NCI-H1694 (cell line): Measurements from ENCODE around the gene RNF215.

Experiments
- DNase-seq: peaks from one replicate; lab custom pipeline; 2025; lab: John Stamatoyannopoulos, UW

RNF215 gene

DNA sequence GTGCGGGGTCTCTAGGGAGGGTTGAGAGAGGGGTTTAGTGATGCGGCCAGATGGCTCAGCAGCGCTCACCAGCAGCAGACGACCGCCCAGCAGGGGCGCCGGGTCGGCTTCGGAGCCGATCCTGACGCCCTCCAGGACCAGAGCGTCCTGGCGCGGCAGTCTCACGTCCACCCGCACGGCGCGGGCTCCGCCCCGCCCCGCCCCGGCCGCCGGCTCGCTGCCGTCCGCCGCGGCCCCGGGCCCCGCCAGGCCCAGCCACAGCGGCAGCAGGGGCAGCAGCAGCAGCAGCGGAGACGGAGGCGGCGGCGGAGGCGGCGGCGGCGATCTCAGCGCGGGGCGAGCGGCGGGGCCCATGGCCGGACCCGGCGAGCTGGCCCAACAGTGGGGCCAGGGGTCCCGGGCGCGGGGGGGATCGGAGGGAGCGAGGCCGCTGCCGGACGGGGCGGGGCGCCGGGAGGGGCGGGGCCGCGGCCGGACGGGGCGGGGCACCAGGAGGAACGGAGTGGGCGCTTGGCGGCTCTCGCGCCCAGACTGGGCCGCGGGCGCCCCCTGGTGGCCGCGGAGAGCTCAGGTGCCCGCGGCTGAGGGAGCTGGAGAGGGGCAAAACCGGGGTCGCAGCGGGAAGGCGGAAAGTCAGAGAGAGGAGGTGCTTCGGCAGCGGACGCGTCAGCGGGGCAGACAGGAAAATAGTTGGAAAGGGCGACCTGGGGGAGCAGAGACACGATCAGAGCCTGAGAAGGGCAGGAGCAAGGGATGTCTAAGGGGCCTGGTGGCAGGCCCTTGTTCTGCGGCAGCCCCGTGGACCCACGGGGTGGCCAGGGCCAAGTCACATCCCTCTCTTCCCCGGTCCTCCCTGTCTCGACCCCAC lies at the start of gene RNF215:
Gene RNF215 (minus strand): TSS at position 452 of the 868 bp plus-strand sequence. CDS start 98 bp downstream, at position 354.
- DNase-seq, result peak; percentile 15

DNA sequence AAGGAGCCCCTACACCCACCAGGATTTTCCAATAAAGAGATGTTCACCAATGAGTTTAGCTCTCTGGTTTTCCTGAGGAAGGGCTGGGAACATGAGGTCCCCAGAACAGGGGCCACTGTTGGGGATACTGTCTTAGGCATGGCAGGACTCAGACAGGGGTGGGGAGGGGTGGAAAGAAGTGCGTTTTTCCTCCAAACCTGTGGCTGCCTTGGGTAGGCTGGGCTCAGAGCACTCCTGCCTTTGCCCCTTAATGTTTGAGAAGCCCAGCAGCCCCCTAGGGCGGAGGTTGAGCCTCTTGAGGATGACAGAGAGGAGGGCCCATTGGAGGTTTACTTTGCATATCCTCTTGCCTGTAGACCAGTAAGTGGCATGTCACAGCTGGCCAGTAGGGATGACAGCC lies 49.0 kb upstream of the RNF215 start:
- no peak for DNase-seq

DNA sequence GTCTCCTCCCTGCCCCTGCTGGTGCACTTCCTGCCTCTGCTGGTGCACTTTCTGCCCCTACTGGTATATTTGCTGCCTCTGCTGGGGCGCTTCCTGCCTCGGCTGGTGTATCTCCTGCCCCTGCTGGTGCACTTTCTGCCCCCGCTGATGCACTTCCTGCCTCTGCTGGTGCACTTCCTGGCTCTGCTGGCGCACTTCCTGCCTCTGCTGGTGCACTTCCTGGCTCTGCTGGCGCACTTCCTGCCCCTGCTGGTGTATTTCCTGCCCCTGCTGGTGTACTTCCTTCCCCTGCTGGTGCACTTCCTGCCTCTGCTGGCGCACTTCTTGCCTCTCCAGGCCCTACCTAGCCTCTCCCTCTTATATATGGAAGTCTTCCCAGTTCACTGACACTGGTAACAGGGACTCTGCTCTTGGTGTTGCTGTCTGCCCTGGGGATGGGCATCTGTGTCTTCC lies 48.5 kb upstream of the RNF215 start:
- no peak for DNase-seq

DNA sequence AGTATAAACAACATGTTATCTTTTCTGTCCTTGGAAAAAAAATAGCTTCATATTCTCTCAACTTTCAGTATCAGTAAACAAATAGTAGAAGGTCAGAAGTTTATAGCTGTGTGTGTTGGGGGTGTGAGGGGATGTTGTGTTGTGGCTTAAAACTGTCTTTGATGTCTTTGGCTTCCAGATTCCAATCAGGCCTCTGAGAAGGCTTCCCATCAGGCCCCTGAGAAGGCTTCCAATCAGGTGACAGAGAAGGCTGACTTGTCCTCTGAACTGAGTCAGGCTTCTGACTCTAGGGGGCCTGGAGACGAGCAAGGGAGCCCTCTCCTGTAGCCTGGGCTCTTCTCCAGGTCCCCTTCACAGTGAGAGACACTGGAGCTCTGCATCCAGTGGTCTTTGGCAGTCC lies 47.6 kb upstream of the RNF215 start:
- DNase-seq, result no peak

DNA sequence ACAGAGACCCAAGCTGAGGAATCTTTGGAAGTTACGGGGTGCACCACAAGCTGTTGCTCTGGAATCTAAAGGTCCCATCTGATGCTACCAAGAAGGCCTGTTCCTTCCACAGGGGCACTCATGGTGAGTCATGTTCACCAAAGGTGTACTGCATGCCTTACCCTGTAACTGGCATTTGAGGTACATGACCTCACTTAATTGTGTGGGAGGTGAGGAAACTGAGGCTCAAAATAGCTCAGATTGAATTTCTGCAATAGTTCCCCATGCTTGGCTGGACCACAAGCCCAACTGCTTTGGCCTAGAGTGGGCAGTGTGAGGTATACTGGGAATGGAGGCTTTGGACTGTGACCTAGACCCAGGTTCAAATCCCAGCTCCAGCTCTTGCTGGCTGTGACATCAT lies 46.6 kb upstream of the RNF215 start:
- DNase-seq, result no peak

DNA sequence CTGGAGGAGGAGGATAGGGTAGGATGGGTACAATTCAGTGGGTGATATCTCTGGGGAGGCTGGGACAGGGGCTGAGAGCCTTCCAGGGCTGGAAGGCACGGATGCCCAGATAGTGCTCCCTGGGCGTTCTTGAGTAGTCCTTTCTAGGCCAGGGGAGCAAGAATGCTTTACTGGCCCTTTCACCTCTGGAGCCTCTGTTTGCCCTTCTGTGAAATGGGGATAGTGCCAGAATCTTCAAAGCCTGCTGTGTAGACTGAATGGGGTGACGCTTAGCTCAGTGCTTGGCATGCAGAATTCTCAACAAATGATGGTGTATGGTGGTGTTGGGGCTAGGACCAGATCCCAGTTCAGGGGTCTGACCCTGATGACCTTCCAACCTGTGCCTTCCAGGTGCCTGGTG lies 46.0 kb upstream of the RNF215 start:
- DNase-seq, result no peak

DNA sequence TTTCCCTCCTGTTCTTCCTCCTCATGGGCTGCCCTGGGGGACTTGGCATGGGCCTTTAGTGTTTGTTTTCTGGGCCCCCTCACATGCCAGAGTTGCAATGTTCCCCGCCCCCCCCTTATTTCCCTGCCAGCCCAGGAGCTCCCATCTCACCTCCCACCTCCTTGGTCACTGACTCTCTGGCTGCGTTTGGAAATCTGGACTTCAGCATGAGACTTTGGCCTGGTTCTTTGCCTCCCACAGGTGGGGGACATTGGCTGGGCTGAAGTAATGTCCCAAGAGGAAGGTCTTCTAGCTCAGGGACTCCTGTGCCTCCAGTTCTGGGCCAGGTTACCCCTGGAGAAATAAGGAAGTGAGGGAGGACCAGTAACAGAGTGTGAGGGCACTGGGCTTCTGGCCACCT lies 45.3 kb upstream of the RNF215 start:
- DNase-seq, result no peak

DNA sequence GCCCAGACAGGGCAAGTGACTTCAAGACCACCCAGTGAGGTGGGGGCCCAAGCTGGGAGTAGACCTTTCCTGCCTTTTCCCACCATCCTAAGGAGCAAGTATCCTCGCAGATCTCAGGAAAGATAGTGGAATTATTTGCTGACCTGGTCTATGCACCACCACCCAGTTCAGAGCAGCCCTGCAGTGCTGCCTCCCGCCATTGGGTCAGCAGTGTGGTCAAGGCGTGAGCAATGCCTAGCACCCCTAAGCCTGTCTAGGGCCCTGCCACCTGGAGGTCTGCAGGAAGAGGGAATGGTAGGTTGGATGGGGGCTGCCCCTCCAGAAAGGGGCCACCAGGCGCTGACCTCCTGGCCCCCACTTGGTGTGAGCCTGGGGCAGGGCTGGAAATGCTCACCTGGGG lies 44.9 kb upstream of the RNF215 start:
- no peak for DNase-seq

DNA sequence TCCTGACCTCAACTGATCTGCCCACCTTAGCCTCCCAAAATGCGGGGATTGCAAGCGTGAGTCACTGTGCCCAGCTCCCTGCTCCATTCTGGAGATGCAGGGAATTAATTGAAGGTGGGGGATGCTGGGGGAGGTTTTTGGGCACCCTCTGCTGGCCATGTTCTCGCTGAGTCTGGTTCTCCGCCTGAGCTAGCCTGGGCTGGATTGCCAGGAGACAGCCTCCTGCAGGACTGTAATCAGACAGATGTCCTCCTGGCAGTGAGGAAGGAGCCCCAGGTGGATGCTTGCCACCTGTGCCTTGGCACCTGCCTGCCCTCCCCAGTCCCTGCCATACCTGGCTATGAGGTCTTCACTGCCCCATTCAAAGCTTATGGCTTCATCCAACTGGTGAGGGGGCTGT lies 43.7 kb upstream of the RNF215 start:
- no peak for DNase-seq

DNA sequence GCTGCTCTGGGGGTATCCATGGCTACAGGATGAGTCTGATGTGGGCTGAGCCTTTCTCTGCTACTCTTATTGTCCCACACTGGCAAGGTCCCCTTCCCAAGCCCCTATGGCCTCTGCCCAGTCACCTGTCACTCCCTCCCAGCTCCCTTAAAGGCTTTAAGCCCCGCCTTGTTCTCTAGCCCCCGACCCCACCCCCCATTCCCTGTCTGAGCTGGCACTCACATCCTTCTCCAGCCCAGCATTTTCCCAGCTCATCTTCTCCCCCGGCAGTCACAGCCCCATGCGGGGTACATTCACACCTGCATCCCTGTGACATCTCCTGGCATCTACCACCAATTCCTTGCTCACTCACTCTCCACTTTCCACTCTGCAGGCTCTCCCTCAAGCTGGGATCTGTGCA lies 42.7 kb upstream of the RNF215 start:
- DNase-seq, result no peak

DNA sequence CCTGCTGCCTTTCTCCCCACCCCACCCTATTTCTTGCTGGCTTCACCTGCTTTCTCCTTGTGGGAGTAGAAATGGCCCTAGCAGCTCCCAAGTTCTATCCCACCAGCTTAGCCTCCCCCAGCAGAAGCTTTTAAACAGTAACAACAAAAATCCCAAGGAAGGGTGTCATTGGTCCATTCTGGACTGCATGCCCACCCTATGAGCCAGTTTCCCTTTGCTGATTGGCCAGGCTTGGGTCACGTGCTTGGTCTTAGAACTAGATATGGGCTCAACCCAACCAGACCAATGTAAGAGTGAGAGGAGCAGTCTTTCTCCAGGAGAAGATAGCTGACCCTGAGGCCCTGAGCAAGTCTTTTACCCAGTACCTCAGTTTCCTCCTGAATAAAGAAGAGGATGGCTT lies 40.7 kb upstream of the RNF215 start:
- DNase-seq, result no peak

DNA sequence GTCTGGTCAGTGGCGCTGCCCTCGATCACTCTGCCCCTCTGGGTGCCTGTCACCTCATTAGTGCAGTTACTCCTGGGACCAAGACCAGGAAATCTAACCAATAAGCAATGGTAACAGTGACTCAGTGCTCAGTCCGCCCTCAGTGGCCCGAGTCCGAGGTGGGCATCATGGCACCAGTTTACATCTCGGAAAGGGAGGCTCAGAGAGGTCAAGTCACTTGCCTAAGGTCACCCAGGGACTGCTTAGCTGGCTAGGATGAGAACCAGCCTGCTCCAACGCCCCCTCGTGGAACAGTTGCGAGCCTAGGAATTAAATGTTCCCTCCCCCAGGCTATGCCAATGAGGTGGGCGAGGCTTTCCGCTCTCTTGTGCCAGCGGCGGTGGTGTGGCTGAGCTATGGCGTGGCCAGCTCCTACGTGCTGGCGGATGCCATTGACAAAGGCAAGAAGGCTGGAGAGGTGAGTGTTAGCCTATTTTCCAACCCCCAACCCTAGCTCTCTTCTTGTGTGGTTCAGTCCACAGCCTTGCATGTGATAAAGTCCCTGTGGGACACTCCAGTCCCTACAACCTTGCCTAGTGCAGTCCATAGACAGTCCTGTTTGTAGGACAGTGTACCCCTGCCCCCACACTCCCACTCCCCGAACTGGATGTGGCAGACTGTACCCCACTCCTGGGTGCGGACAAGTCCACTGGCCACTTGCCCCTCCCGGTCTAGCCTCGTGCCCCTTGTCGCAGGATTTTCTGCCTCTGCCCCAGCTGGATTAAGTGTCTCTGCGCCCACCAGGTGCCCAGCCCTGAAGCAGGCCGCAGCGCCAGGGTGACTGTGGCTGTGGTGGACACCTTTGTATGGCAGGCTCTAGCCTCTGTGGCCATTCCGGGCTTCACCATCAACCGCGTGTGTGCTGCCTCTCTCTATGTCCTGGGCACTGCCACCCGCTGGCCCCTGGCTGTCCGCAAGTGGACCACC lies 39.5 kb upstream of the RNF215 start:
- peak; percentile 75 for DNase-seq

DNA sequence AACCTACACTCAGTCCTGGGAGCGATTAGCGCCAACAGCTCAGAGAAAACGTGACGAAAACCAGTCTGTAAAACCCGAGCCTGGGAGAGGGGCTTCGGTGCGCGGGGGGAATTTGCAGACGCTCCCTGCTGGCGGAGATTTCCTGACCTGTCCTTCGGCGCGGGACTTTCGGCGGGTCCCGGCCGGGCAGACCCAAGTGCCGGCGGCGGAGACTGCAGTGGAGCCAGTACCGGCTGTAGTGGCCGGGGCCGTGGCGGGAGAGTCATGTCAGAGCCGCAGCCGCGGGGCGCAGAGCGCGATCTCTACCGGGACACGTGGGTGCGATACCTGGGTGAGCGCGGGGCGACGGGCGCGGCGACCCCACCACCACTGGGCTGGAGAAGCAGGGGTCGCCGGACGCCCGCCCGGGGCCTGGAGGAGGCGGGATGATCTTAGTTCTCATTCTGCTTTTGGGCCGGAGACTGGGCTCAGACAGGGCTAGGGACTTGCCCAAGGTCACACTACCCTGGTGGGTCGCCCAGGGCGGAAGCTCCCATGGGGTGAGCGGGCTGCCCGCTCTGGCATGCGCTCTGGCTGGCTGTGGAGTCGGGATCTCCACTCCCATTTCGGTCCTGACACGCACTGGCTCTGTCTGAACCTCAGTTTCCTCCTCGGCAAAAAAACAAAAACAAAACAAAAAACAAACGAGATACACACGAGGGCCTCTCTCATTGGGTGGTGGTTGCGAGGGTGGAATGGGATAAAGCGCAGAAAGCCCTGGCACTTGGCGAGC lies 38.6 kb upstream of the RNF215 start, which contains the start of gene MTFP1:
Gene MTFP1 (plus strand): TSS at position 153 of the 772 bp plus-strand sequence. CDS start 112 bp downstream, at position 265.
- DNase-seq, result peak; percentile 41

DNA sequence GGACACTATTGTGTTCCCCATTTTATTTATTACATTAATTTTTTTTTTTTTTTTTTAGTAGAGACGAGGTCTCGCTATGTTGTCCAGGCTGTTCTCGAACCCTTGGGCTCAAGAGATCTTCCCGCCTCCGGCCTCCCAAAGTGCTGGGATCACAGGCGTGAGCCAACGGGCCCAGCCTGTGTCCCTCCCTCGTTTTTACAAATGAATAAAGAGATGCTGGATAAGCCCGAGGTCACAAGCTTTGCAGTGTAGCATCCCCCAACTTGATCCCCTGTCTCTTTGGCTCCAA lies 38.1 kb upstream of the RNF215 start:
- no peak for DNase-seq

DNA sequence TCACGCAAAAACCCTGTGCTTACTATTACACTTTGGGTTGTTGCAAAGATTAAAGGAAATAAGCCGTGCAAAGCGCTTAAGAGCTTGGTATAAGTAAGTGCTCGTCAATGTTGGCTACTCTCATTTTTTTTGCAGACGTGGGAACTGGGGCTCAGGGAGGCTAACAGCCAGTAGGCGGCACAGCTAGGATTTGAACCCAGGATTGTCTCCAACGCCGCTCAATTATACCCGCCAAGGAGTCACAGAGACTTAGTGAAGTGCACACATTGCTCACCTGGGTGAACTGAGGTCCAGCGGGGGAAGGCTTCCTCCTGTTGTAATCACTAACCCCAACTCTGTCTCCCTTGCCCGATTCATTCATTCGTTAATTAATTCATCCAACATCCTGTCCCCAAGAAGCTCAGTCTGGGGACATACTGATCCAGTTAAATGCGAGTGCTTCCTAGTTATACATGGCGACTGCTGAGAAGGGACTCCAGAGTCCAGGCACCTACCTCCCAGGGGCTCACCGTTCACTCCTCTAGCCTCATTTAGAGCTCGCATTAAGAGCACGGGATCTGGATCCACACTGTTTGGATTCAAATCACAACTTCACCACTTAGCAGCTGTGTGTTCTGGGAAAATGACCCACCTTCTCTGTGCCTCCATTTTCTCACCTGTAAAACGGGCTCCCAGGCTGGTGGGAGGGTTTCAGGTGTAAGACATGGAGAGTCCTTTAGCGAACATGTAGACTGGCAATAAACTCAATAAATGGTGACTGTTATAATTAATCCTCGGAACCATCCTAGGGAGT lies 37.5 kb upstream of the RNF215 start:
- DNase-seq, result no peak

DNA sequence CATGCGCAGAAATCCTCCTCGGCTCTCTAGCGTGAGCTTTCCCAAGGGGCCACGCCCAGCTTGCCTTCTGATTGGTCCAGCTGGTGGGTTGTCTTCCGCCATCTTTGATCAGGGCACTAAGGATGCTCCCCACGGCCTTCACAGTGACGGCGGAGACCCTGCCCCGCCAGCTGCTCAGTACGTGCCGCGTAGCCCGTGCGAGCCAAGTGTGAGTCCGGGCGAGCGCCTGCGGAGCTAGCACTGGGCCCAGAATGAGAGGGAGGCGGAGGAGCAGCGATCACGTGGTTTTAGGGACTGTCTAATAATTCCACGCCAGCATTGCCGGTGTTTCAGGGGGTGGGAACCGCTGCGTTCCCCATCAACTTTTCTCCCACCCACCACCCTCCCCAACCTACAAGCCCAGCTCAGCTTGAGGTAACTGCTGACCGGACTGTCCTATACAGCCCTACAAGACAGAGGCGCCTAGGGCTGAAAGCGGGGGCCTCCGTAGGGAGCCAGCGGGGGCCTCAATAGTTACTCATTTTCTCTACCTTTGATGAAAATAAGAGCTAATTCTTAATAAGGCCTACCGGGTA lies 36.8 kb upstream of the RNF215 start:
- peak; percentile 99 for DNase-seq

DNA sequence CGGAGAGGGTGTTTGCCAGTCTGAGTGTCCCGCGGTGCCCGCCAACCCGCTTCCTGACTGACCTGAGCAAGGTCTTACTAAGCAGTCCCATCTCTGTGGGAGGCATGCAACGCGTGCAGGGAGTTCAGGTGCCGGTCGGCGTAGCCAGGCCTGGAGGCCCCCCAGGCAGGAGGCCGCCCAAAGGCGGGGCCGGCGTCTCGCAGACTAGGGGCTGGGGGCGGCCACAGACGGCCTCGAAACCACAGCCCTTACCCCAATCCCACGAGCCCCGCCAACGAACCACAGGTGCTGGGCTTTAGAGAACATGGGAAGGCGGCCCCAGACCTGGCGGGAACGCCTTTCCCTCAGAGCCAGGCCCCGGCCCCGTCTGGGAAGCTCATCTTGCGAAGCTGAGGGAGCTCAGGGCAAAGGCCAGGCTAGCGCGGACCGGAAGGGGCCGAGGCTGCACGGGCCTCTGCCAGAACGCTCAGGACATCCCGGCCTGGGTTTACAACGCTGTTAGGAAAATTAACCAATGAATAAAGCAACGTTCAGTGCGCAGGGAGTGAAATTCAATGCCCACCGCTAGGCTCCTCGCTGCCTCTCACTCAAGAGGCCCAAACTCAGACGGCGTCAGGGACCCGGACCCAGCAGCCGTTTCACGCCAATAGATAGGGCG lies 36.2 kb upstream of the RNF215 start:
- DNase-seq, result no peak

DNA sequence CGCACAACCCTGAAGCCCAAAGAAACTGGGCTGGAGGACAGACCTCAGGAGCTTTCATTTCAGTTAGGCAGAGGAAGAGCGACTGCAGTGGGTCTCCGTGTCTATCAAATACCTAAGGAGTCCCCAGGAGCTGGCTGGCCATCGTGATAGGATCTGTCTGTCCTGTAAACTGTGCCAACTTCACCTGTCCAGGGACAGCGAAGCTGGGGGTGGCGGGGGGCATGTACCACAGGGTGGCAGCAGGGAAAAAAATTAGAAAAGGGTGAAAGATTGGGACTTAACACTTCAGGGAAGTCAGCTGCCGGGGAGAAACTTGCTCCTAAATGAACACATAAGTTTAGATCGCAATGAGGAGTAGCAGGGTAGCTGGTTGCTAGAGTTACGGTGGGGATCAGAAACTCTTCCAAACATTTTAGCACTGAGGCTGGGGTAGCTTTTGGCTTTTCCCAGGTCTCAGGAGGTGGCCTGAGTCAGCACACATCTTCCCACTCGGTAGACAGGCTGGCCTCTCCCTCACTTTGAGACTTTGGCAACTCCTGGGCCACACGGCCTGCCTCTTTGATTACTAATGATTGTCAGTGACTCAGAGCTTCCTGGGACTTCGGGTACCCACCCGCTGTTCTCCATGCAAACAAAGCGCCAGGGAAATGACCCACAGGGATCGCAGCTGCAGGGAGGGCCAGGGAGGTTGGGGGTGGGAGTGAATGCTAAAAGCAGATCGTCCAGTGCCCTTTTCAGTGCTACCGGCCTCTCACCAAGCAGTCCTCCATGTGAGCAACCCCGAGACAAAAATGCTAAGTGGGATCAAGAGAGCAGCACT lies 35.5 kb upstream of the RNF215 start:
- DNase-seq, result no peak

DNA sequence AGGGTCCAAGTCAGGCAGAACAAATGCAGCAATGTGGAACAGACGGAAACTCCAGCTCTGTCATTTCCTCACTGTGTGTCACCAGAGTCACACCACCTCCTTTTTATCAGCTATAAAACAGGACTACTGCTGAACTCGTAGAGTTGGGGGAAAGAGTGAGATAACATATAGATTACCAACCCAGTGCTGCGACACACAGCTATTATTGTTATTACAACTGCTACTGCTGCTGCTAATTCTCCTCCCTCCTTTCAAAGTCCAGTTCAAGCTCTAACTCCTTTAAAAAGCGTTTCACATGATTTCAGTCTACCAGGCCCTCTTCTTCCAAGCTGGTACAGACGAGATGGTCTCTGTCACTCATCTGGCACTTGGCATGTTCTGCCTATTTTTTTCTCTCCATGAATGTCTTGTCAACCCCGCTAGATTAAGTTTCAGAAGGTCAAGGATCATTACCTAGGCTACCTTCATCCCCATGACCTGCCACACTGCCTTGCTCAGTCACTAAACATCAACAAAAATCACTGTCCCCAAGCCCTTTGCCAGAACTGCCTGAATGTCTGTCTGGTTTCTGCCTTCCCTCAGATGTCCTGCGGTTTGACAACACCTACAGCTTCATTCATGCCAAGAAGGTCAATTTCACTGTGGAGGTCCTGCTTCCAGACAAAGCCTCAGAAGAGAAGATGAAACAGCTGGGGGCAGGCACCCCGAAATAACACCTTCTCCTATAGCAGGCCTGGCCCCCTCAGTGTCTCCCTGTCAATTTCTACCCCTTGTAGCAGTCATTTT lies 34.7 kb upstream of the RNF215 start:
- no peak for DNase-seq
